Spleen (tissue), 7 donors: ENCODE measurements around the gene CLIC6.

Source experiments
- POLR2AphosphoS5 ChIP-seq, 3 donors: sonication (generic); formaldehyde crosslinking; IDR thresholded peaks; one replicate each; pipeline ENCODE4 v1.5.1; 2017; ENCODE audit warnings: antibody characterized with exemption in 3 of 3
- TF ChIP-seq, protein P1 (sequence below), 11 experiments: fragments of 200-600 bp in 7 of 11; fragments of 450-650 bp in 4 of 11; sonication (generic) in 4 of 11; IDR thresholded peaks in 8 of 11; conservative IDR thresholded peaks in 3 of 11; 1 replicate in 7 of 11; 2 replicates in 4 of 11; pipeline versions ENCODE4 v1.4.0 to v1.8.0; 2016 to 2021; ENCODE audit warnings: antibody characterized with exemption in 11 of 11, inconsistent platforms in 4 of 11, mild to moderate bottlenecking in 1 of 11
- donor health status: DM: no; HTN: no; CAD: no; lungs with moderate emphysema.
- donor health status: DM: no; HTN: no; CAD: no.
- donor health status: DM: no; HTN: no; CAD: no.

DNA sequence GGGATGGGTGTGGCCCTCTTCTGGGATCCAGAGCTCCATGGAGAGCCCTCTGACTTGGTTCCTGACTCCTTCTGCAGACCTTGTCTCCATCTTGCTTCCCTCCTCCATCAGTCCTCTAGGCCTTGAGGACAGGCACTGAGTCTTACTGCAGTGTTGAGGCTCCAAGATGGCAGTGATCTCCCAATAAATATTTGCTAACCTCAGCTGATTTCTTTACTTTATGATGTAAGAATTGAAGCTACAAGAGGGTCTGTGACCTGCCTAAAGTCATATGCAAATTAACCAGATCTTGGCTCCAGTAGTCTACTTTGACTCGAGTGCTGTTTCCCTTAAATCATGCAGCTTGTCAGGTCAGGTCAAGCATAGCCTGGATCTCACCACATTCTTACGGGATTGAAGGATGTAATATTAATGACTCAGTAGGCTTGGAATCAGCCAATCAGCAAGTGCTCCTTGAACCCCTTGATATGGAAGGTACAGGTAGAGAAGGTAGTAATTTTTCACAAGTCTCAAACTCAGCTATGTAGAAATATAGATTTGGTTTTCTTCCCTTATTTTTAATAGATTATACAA lies 93.0 kb downstream of the CLIC6 start:
- TF ChIP-seq, protein P1, sequence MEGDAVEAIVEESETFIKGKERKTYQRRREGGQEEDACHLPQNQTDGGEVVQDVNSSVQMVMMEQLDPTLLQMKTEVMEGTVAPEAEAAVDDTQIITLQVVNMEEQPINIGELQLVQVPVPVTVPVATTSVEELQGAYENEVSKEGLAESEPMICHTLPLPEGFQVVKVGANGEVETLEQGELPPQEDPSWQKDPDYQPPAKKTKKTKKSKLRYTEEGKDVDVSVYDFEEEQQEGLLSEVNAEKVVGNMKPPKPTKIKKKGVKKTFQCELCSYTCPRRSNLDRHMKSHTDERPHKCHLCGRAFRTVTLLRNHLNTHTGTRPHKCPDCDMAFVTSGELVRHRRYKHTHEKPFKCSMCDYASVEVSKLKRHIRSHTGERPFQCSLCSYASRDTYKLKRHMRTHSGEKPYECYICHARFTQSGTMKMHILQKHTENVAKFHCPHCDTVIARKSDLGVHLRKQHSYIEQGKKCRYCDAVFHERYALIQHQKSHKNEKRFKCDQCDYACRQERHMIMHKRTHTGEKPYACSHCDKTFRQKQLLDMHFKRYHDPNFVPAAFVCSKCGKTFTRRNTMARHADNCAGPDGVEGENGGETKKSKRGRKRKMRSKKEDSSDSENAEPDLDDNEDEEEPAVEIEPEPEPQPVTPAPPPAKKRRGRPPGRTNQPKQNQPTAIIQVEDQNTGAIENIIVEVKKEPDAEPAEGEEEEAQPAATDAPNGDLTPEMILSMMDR (IDR thresholded peaks at IDR 0.05 in 8 of 11, conservative IDR thresholded peaks at IDR 0.05 in 3 of 11) = no peak
- no peak for TF ChIP-seq POLR2AphosphoS5 (IDR thresholded peaks at IDR 0.05)
